ENCODE data around the gene CPNE4.

DNA sequence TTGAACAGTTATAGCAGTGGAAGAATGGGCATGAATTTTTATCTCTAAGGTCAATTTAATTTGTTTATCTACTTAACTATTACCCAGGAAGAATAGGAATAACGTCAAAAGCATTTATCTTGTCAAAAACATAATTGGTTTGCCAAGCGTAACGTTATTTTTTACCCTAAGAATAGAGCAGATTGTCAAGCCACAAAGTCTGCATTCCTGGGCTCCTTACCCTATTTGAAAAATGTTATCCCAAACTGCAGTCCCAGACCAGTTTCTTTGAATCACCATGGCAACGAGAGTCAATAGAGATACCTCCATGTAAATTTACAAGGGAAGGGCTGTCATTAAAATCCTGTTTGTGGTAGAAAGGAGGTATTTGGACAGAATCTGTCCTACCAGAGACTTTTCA lies 61.1 kb downstream of the CPNE4 start:
- TF ChIP-seq, protein P1, sequence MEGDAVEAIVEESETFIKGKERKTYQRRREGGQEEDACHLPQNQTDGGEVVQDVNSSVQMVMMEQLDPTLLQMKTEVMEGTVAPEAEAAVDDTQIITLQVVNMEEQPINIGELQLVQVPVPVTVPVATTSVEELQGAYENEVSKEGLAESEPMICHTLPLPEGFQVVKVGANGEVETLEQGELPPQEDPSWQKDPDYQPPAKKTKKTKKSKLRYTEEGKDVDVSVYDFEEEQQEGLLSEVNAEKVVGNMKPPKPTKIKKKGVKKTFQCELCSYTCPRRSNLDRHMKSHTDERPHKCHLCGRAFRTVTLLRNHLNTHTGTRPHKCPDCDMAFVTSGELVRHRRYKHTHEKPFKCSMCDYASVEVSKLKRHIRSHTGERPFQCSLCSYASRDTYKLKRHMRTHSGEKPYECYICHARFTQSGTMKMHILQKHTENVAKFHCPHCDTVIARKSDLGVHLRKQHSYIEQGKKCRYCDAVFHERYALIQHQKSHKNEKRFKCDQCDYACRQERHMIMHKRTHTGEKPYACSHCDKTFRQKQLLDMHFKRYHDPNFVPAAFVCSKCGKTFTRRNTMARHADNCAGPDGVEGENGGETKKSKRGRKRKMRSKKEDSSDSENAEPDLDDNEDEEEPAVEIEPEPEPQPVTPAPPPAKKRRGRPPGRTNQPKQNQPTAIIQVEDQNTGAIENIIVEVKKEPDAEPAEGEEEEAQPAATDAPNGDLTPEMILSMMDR (IDR thresholded peaks at IDR 0.05 in 8 of 11, conservative IDR thresholded peaks at IDR 0.05 in 3 of 11) = no peak
- no peak for TF ChIP-seq POLR2AphosphoS5 (IDR thresholded peaks at IDR 0.05)
